HG03460 (cell line): ENCODE results near the gene DPP8.
A peak's percentile ranks its signal among the peaks of the same experiment; 100 is the strongest.
"Not testable (repeated sequence)": the region's sequence is repeated elsewhere in the genome, so short reads cannot be mapped to it uniquely, and the experiment has no call there.

Experiments
- ATAC-seq: cut with Tn5 transposase; IDR thresholded peaks from one replicate; pipeline ENCODE4 v1.9.1; 2021; ENCODE audit not compliant: unreplicated experiment

DPP8 gene

DNA sequence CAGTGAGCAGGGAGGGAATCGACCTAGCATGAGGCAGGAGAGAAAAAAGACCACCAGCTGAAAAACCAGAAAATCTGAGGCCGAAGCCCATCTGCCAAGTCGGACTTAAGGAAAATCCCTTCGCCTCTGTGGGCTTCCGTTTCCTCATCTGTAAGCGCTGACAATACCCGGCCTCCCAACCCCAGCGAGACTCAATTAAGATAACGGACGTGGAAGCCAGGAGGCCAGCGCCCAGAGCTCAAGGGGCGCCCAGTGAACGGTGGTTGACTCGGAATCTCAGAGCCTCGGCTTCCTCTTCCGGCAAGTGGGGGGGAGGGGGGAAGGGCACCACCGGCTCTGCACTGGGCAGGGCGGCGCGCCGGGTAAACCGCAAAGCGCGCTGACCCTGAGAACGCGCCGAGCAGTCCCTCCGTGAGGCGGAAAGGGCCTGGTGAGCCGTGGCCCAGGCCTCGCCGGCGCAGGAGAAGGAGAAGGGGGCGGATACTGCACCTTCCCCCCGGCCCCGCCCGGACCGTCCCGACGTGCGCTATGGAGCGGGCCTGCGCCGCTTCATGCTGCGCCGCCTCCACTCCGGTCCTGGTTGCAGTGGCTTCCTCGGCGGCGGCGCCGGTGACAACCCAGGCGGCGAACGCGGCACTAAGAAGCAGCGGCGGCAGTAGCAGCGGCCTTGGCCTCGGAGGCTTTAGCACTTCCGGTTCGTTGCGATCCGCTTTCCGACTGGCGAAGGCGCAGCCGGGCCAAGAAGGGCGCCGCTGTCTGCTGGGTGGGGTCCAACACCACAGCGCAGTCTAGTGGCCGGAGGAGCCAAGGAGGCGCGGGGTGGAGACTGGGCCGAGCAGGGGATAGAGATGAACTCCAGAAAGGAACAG lies at the start of gene DPP8:
Gene DPP8, minus strand, starts transcription at position 693 of the 869 bp plus-strand sequence. CDS start 5,136 bp downstream, outside the sequence.
- ATAC-seq = peak; percentile 86

- no peak for ATAC-seq
These were observed 44.4 kb upstream of the DPP8 start for GRCh38 chr15:65561934-65562333.

DNA sequence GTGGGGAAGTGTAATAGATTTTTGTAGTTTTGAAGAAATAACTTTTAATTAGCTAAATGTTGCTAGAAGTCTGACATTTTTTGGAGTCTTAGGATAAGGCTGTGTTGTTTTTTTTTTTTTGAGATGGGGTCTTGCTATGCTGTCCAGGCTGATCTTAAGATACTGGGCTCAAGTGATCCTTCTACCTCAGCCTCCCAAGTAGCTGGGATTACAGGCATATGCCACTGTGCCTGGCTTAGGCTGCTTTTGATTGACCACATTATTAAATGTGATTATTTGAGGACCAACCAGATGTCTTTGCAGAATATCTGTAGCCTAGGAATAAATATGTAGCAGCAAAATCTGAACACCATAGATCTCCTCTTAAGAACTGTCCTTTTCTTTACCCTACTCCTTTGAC lies 42.5 kb upstream of the DPP8 start:
- ATAC-seq = no peak

DNA sequence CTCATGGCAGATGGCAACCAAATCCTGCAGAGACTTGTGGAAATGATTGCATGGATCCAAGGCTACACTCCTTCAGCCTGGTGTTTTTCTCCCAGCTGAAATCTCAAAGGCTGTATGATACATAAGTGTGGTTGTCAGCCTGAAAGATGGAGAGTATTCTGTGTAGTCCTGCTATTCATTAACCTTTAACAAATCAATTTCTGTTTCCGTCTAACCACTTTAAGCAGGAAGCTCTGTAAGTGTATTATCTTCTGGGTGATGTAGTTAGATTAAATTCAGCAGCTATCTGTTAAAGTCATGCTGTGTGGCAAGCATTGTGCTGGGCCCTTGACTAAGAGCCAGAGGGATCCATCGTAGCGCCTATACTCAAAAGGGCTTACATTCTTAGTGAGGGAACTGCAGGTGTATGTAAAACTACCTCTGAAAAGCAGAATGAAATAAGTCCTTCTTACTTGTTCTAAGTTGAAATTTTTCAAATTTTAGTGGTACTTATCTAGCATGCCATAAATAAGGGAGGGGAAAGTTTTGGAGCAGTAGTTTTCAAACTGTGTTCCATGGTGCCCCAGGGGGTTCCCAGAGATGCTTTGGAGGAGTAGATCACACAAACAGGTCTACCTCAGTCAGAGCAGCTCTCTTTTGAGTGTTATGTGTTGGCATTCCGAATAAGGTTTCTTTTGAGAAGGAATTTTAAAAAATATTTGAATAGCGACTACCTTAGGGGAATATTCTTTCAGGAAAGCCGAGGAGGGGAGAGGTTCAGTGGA lies 41.7 kb upstream of the DPP8 start:
- ATAC-seq = no peak

GRCh38 chr15:65558336-65558735 lies 40.8 kb upstream of the DPP8 start:
- no peak for ATAC-seq

DNA sequence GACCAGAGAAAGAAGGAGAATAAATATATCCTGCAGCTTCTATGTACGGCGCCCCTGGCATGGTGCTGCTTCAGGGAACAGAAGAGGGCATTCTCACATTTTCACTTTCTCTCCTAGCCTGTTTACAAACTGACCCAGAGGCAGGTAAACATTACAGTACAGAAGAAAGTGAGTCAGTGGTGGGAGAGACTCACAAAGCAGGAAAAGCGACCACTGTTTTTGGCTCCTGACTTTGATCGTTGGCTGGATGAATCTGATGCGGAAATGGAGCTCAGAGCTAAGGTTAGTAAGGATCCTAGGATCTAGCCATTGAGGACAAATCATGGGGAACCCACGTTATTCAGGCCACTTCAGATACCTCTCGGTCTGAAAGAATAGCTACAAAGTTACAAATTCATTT lies 39.1 kb upstream of the DPP8 start:
- ATAC-seq = no peak

DNA sequence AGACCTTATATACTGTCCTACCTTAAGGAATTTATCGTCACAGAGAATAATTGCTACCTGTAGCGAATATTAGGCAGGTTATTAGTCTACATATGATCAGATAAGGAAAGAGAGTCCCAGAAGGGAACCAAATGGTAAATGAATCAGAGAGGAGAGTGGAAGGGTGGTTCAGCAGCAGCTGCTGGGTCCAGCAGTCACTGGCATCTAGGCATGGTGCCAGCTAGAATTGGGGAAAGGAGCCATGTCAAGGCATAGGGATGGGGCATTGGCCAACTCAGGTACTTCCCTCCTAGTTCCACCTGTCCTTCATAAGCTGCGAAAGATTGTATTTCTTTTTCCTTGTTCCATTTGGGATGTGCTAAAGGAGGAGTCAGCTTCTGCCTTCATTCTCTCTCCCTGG lies 36.2 kb upstream of the DPP8 start:
- no peak for ATAC-seq

DNA sequence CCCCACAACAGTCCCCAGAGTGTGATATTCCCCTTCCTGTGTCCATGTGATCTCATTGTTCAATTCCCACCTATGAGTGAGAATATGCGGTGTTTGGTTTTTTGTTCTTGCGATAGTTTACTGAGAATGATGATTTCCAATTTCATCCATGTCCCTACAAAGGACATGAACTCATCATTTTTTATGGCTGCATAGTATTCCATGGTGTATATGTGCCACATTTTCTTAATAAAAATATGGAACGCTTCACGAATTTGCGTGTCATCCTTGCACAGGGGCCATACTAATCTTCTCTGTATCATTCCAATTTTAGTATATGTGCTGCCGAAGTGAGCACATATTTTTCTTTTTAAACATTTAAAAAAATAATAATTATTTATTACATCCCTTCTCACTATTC lies 35.4 kb upstream of the DPP8 start:
- not testable (repeated sequence) for ATAC-seq

- ATAC-seq = no peak
These were observed 33.7 kb upstream of the DPP8 start for GRCh38 chr15:65551183-65551582.

GRCh38 chr15:65550681-65551098 lies 33.2 kb upstream of the DPP8 start:
- no peak for ATAC-seq

- ATAC-seq = not testable (repeated sequence)
These were observed 31.8 kb upstream of the DPP8 start for GRCh38 chr15:65549288-65549687.

GRCh38 chr15:65547841-65548240 lies 30.4 kb upstream of the DPP8 start:
- no peak for ATAC-seq

GRCh38 chr15:65541231-65541820 lies 23.8 kb upstream of the DPP8 start:
- ATAC-seq = no peak

GRCh38 chr15:65540314-65540713 lies 22.8 kb upstream of the DPP8 start:
- ATAC-seq = no peak

- ATAC-seq = no peak
These were observed 17.7 kb upstream of the DPP8 start for GRCh38 chr15:65535192-65535591.

GRCh38 chr15:65533057-65533756 lies 15.7 kb upstream of the DPP8 start:
- ATAC-seq = no peak

DNA sequence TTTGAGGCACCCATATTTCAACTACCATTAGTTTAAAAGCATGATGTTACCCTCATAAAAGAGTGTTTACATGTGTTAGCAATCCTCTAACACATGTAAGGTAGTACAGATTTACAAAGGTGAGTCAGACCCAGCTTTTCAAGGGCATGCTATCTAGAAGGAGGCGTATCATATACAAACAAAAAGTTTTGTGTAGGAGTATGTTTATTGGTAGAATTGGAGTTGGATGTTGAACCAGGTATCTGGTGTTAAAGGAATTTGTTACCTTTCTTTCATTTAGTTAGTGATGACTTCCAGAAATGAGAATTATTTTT lies 15.2 kb upstream of the DPP8 start:
- ATAC-seq = no peak

- ATAC-seq = peak; percentile 76
These were observed 13.0 kb upstream of the DPP8 start, which contains the start of gene HACD3 for GRCh38 chr15:65530318-65531111. TSS of gene HACD3 (plus strand) at chr15:65530463. CDS start at chr15:65530632, 169 bp downstream.

GRCh38 chr15:65529762-65530317 lies 12.4 kb upstream of the DPP8 start:
- peak; percentile 5 for ATAC-seq

GRCh38 chr15:65528461-65529060 lies 11.1 kb upstream of the DPP8 start:
- ATAC-seq = no peak
